ENCODE data around the gene SCAF1.
"Not testable (repeated sequence)": the region's sequence is repeated elsewhere in the genome, so short reads cannot be mapped to it uniquely, and the experiment has no call there.

SCAF1 gene

DNA sequence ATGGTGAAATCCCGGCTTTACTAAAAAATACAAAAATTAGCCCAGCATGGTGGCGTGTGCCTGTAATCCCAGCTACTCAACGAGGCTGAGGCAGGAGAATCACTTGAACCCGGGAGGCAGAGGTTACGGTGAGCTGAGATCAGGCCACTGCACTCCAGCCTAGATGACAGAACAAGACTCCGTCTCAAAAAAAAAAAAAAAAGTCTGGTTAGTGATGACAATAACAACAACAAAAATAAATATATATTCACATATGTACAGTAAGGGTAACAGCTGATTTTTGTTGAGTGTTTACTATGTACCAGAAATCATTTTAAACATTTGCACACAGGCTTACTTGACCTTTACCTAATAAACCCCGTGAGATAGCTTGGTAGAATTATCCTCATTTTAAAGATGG lies 25.1 kb upstream of the SCAF1 start:
- DNase-seq: no peak

DNA sequence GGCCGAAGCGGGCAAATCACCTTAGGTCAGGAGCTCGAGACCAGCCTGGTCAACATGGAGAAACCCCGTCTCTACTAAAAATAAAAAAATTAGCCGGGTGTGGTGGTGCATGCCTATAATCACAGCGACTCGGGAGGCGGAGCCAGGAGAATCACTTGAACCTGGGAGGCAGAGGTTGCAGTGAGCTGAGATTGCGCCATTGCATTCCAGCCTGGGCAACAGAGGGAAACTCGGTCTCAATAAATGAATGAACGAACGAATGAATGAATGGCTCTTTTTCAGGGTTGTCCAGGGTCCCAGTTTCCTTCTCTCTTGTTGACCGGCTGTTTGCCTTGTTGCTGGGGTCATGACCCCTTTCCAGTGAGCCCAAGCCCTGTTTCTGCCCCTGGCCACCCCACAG lies 24.1 kb upstream of the SCAF1 start:
- not testable (repeated sequence) for DNase-seq

DNA sequence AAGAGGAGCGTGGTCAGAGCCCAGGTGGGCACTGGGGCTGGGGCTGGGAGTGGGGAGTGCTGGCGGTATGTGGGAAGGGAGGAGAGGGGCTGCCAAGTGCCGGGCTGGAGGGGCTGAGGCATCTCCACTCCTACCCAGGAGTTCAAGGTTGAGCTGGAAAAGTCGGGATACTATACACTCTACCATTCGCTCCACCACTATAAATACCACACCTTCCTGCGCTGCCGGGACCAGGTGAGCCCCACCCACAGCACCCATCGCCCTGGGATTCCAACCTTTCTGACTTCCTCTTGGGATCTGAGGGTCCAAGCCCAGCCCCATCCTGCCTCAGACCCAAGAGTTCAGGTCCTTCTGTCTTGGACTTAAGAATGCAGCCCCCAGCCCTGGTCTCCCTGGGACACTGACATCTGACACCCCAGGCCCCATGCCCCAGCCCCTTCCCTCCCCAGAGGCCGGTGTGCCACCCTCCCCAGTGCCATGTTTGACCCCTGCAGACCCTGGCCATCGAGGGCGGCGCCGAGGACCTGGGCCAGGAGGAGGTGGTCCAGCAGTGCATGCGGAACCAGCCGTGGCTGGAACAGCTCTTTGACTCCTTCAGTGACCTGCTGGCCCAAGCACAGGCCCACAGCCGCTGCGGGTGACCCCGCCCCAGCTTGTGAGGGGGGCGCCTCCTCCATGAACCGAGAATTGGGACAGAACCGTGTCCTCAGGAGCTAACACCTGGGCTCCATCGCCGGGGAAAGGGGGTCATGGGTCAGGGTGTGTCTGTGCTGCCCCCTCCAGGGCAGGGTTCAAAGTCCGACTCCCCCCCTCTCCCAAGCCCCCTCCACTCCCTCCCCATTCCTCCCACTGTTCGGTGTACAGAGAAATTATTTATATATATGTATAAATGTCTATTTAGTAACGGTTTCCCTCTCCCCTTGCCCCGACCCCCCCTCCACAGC lies 16.8 kb upstream of the SCAF1 start:
- no peak for DNase-seq

- no peak for DNase-seq
These were observed 15.8 kb upstream of the SCAF1 start for GRCh38 chr19:49626226-49626625.

DNA sequence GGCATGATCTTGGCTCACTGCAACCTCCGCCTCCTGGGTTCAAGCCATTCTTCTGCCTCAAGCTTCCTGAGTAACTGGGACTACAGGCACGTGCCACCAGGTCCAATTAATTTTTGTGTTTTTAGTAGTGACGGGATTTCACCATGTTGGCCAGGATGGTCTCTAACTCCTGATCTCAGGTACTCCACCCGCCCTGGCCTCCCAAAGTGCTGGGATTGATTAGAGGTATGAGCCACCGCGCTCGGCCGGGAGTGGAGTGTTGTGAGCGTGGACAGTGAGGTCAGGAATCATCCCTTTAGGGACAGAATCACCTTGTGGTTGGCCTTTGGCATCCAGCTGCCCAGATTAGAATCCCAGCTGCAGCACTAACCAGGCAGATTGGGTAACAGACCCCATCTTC lies 12.3 kb upstream of the SCAF1 start:
- no peak for DNase-seq

- DNase-seq: no peak
These were observed 10.9 kb upstream of the SCAF1 start for GRCh38 chr19:49631014-49631588.

- DNase-seq: no peak
These were observed 10.3 kb upstream of the SCAF1 start for GRCh38 chr19:49631610-49632192.

DNA sequence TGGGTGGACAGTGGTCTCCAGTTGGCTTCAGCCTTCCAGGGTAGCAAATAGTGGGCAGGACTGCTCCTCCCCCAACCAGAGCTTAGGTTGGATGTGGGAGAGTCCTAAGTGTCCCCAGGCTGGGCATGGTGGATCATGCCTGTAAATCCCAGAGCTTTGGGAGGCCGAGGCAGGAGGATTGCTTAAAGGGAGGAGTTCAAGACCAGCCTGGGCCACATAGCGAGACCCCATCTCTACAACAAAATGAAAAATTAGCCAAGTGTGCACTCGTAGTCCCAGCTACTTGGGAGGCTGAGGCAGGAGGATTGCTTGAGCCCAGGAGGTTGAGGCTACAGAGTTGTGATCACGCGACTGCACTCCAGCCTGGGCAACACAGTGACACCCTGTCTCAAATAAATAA lies 9.4 kb upstream of the SCAF1 start:
- DNase-seq: no peak

- not testable (repeated sequence) for DNase-seq
These were observed 8.7 kb upstream of the SCAF1 start for GRCh38 chr19:49633273-49633672.

DNA sequence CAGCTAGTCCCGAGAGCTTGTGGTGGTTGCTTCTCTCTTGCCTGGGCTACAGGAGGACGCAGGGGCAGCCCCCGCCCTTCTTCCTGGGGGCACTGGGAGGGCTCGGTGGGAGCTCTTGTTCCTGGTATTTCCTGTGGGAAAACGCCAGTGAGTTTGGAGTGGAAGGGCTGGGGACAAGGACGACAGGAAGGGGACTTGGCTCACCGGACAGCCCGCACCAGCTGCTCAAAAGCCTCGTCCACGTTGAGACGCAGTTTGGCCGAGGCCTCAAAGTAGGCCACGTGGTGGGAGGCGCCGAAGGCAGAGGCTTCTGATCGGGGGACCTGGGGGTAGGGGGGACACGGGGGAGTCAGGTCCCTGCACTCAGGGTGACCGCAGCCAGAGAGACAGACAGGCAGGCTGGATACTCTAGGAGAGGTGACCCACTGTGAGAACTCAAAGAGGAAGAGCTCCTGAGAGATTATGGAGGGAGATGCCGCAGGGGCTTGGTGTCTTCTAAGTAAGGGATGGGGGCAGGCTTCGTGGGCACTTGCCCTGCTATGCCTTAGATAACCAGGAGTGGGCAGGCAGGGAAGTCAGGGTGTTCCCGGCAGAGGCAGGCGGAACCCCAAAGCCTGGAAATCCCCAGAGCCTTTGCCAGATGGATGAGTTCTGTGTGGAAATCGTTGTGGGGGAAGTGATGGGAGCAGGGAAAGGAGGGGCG lies 6.3 kb upstream of the SCAF1 start:
- no peak for DNase-seq

GRCh38 chr19:49636233-49636932 lies 5.6 kb upstream of the SCAF1 start:
- DNase-seq: no peak

DNA sequence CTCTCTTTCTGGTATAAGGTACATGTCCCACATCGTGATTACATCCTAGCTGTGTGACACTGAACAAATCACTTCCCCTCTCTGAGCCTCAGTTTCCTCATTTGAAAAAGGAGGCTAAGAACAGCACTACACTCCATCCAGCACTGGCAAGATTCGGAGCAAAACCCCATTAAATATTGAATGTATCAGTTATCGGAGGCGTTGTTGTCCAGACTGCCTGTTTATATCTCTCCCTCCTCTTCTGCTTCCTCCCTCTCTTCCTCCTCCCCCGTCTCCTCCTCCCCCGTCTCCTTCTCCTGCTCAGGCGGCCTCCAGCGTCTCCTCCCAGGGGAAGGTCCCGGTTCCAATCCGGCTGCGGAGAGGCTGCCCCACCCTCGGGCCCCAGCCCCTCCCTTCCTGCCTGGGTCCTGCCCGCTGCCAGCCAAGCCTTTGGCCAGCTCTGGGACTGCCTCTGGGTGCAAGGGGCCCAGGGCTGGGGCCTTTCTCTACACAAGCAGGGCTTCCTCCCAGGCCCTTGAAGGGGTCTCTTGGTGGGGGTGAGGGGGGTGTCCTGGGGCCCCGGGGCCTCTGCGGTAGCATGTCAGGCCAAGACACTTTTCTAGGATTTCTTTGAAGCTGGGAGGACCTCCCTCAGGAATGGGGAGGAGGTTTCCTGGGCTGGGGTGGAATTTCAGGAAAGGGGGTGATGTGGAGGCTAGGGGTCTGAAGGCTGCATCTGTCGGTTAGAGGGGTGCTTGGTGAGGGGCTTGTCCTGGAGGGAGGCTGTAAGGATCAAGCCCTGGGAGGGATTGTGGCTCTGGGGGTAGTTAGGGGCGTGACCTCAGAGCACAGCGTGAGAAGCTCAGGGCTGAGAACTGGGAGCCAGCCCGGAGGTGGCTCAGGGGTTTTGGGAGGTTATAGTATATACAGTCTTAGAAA lies 3.9 kb upstream of the SCAF1 start:
- no peak for DNase-seq

GRCh38 chr19:49639401-49640112 lies 2.5 kb upstream of the SCAF1 start:
- no peak for DNase-seq

- DNase-seq: peak; percentile 99
These were observed 1.7 kb upstream of the SCAF1 start, which contains the start of gene RRAS for GRCh38 chr19:49640113-49640898. Gene RRAS (minus strand): TSS chr19:49640143. CDS start chr19:49640098, 45 bp downstream.

DNA sequence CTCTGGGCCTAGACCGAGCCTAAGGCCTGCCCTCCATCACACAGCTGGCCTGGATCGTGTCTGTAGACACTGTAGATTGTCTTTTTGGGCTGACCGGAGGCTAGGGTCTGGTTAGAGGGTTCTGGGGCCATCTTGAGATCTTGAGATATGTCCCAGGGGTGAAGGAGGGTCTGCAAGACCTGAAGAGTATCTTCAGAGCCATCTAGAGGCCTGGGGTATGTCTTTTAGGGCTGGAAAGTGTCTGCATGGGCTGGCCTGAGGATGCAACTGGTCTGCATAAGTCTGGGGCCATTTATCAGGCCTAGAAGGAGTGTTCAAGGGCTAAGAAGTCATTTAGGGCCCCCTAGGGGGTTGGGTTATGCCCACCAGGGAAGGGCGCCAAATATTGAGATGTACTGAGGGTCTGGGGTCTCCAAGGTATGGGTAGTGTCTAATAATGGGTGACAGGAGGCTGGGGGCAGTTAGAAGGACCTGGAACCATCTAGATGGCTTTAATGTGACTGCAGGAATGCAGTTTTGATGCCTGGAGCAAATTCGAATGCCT lies 555 bp downstream of the SCAF1 start:
- DNase-seq: no peak

GRCh38 chr19:49643466-49643865 lies 1.5 kb downstream of the SCAF1 start:
- no peak for DNase-seq

- no peak for DNase-seq
These were observed 3.6 kb downstream of the SCAF1 start for GRCh38 chr19:49645592-49645991.

- no peak for DNase-seq
These were observed 4.0 kb downstream of the SCAF1 start for GRCh38 chr19:49645995-49646394.

DNA sequence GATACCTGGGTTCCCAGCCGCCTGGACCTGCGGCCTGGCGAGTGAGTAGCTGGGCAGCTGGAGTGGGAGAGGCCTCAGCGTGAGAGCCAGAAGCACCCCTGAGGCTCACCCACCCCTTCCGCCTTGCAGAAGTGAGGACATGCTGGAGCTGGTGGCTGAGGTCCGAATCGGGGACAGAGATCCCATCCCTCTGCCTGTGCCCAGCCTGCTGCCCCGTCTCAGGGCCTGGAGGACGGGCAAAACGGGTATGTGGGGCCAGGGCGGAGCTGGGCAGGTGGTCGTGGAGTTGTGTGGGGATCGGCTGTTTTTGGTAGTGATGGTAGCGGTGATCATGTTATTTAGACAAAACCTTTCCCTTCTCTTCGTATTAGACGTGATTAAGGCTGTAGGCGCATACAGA lies 4.6 kb downstream of the SCAF1 start:
- DNase-seq: no peak
